ENCODE measurements around the gene DLGAP1. TPM values are rescaled to one million over a fixed set of nuclear protein-coding genes. Genes with fewer than 3 reads are reported as not detected.

The DLGAP1 gene
- total and polyA plus RNA-seq, 2 donors (not counting 1 experiment from before 2014, with no cell fraction given), result 0.07 to 0.61 TPM

DNA sequence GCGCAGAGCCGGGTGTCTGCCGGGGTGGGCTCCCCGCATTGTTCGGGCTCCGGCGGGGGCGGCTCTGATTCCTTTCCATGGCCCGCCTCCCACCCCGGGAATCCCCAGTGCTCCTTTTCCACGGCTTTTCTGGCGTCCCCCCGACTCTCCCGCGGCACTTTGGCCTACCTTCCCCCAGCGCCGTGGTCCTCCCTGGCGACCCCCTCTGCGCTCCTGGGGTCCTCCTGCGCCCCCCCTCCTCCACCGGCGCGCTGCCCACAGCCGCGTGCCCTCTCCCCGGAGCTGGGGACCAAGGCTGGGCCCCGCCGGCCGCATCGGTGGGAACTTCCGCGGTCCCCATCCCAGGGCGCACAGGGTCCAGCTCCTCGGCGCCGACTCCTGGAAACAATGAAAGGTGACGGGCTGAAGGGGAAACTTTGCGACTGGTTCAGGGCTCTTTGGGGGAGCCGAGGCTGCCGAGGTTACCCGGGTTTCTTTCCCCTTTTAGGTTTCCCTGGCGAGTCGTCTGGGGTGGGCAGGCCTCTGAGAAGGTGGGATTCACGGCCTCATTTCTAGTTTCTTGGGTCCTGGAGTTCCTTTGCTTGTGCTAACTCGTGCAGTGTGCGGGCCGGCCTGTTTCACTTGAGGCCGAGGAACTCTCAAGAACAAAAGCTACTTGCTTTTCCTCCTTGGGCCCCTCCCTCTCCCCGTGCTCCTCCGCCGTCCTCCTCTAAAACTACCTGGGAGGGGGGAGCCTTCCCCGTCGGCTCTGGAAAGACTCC, 1002.9 kb downstream of the DLGAP1 start:
- CTCF ChIA-PET, result interaction anchor here (0.6 to 5.4 kb wide), 21 partner anchors 9 to 213 kb away, joined by 3 to 92 read pairs (median 7); no protein-coding TSS in a partner anchor
- Mint-ChIP-seq H3K27ac (peak overlapping the region; percentile 96), H3K4me3 (peak overlapping the region; percentile 99), H3K9me3 (ENCODE audit: insufficient read depth) (no peaks in the 10 kb centered on the region), H3K4me1 (peaks cover 37% of the 10 kb centered on the region), H3K27me3 (no peaks in the 10 kb centered on the region)
- ATAC-seq (ENCODE audit: low read depth), result no peak
- H3K4me2 ChIP-seq (replicated peaks; ENCODE audit: low read depth, low read length, poor library complexity, severe bottlenecking), result peak overlapping the region; percentile 98
- peak overlapping the region; percentile 85 to 92 (median 87) for H3K4me3 ChIP-seq (ENCODE audit: control extremely low read depth in 1 of 5, extremely low read depth in 1 of 5, insufficient read depth in 1 of 5, low read depth in 2 of 5, low read length in 4 of 5)
- H3K9me3 ChIP-seq (ENCODE audit: control extremely low read depth in 1 of 3, control insufficient read depth in 2 of 3, insufficient read depth in 1 of 3, low read length in 2 of 3), result peaks cover 0 to 5% (median 0%) of the 10 kb centered on the region in 3 donors
- peaks cover 30% of the 10 kb centered on the region for H3K79me2 ChIP-seq (ENCODE audit: control insufficient read depth, insufficient read depth, low read length)
- H3K4me1 ChIP-seq (ENCODE audit: control insufficient read depth in 2 of 2, insufficient read depth in 2 of 2, low read length in 2 of 2), result peaks cover 14 to 43% of the 10 kb centered on the region in 2 donors
- no peak for TF ChIP-seq CTCF (IDR thresholded peaks at IDR 0.05)
- no peak for TF ChIP-seq EZH2 (IDR thresholded peaks at IDR 0.05; ENCODE audit: borderline replicate concordance, insufficient read depth, low read depth, low read length, poor library complexity, severe bottlenecking)
- no peaks in the 10 kb centered on the region for H4K20me1 ChIP-seq (ENCODE audit: control insufficient read depth, insufficient read depth, low read length, poor library complexity, severe bottlenecking)
- intact Hi-C loops (cut with micrococcal nuclease), result loop anchor here (5.0 kb wide), 4 partner anchors 40 to 435 kb away; partner anchors contain the start of gene MYL12B
- H3K9ac ChIP-seq (ENCODE audit: low read length), result peak overlapping the region; percentile 99
- no peaks in the 10 kb centered on the region for H3K27me3 ChIP-seq (replicated peaks in 1 of 4; ENCODE audit: control extremely low read depth in 1 of 4, control insufficient read depth in 3 of 4, insufficient read depth in 4 of 4, low read length in 3 of 4)
- H3K27ac ChIP-seq (ENCODE audit: low read length in 2 of 2), result peak overlapping the region; percentile 82 to 99
- 3% methylated on average over 47 of the region's 53 CpGs for WGBS (ENCODE audit: insufficient coverage)
- peaks cover 0 to 10% of the 10 kb centered on the region in 2 experiments for H3K36me3 ChIP-seq (replicated peaks in 1 of 2; ENCODE audit: control extremely low read depth in 1 of 2, control insufficient read depth in 1 of 2, extremely low read depth in 1 of 2, insufficient read depth in 2 of 2, low read length in 1 of 2)
- POLR2A ChIA-PET, result interaction anchor here (1.2 to 3.5 kb wide), 5 partner anchors 11 to 212 kb away, joined by 4 to 40 read pairs (median 9); no protein-coding TSS in a partner anchor
- peak overlapping the region; percentile 79 for H2AFZ ChIP-seq (ENCODE audit: insufficient read depth, low read depth, low read length, poor library complexity, severe bottlenecking)
- peak; percentile 62 for DNase-seq
